HUES6 (cell line): ENCODE data around the gene CHCHD5.

ENCODE experiments used
- H3K27ac ChIP-seq: 2 replicates; pipeline ENCODE4 v1.7.0; 2013; ENCODE audit warnings: low read depth, mild to moderate bottlenecking, low read length, inconsistent platforms
- H3K27me3 ChIP-seq: 2 replicates; pipeline ENCODE4 v1.6.1; 2013; ENCODE audit warnings: low read length; ENCODE audit not compliant: control insufficient read depth, insufficient read depth
- H3K36me3 ChIP-seq: 2 replicates; pipeline ENCODE4 v1.6.1; 2013; ENCODE audit warnings: low read length; ENCODE audit not compliant: control insufficient read depth, insufficient read depth
- H3K4me1 ChIP-seq: 2 replicates; pipeline ENCODE4 v1.6.1; 2013; ENCODE audit warnings: low read length; ENCODE audit not compliant: control insufficient read depth, insufficient read depth
- H3K4me3 ChIP-seq: 2 replicates; pipeline ENCODE4 v1.5.1; 2013; ENCODE audit warnings: low read depth, low read length
- H3K9ac ChIP-seq: one replicate; pipeline ENCODE4 v1.6.1; 2013; ENCODE audit warnings: mild to moderate bottlenecking, low read length
- H3K9me3 ChIP-seq: 2 replicates; pipeline ENCODE4 v1.6.1; 2013; ENCODE audit warnings: low read depth, low read length; ENCODE audit not compliant: control insufficient read depth, insufficient read depth

CHCHD5 gene

DNA sequence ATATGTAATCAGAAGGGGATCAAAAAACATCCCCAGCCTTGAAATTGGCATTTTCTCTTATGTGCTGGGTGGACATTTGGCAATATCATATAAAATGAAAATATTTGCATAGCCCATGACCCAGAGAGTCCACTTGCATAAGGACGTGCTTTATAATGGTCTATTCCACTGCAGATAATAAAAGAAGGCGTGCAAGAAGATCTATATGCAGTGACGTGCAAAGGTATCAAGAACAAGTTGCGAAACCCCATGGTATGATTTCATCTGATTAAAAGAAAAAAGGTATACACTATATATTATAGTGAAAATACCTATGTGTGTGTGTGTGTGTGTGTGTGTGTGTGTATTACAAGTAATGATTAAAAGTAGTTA, 52.9 kb downstream of the CHCHD5 start:
- no peaks in the 10 kb centered on the region for H3K27me3 ChIP-seq
- H3K27ac ChIP-seq, result no peak overlapping the region
- H3K9me3 ChIP-seq, result no peaks in the 10 kb centered on the region
- H3K4me1 ChIP-seq, result peaks cover 7% of the 10 kb centered on the region; the same call in 1 of the 2 replicates
- H3K36me3 ChIP-seq, result no peaks in the 10 kb centered on the region
- H3K4me3 ChIP-seq, result no peak overlapping the region
- H3K9ac ChIP-seq, result no peak overlapping the region
